Measurements from ENCODE around the gene B3GNT5. TPM values are rescaled to one million over a fixed set of nuclear protein-coding genes. Genes with fewer than 3 reads are reported as not detected.

Gene B3GNT5
- total and polyA plus RNA-seq, 10 of the 15 experiments (the other 5 are each of a cell fraction or from before 2014, with no cell fraction given), result 0.24 to 1.1 (median 0.48) TPM

DNA sequence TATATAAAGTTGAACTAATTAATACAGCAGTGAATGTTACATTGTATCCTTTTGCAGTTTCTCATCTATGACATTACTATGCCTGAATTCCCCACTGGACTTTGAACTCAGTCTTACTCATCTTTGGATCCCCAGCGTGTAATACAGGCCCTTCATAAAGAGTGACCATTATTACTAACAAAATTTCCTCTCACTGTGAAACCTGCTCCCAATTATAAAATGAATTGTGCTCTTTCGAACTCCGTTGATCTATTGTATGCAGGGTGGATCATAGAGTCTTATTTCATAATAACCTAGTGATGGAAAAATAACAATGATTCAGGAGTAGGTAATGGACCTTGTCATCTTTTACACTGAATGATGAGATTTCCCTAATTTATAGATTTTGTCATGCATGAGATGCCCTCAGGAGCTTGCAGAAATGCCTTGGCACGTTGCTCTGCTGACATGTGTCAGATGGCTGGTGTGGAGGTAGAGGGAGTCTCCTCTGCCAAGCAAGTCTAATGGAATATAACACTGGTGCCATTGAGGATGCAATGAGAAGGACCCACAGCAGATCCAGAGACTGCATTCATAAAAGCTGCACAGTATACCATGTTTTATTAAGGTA is 25.5 kb downstream of the B3GNT5 start:
- BruUV-seq (replicated peaks), result no TSS peak
- RAD21 ChIA-PET (ENCODE audit: unreplicated experiment), result no interaction called here
- DNase-seq (ENCODE audit: low read depth, low spot score) (no peak), FAIRE-seq (no peak), ATAC-seq (peak; percentile 83)
- POLR2A ChIA-PET, result no interaction called here
- intact Hi-C loops (cut with micrococcal nuclease; ENCODE audit: unreplicated experiment), result no loop called here
- Histone ChIP-seq H3K4me3 (no peak overlapping the region), H3K4me2 (ENCODE audit: control insufficient read depth, insufficient read depth) (no peak overlapping the region), H3K27ac (ENCODE audit: control insufficient read depth, insufficient read depth) (no peak overlapping the region), H3K4me1 (ENCODE audit: control insufficient read depth, insufficient read depth, low read length) (no peaks in the 10 kb centered on the region), H4K20me1 (ENCODE audit: control insufficient read depth, insufficient read depth) (no peaks in the 10 kb centered on the region), H3K79me2 (ENCODE audit: control insufficient read depth, insufficient read depth, low read length) (no peaks in the 10 kb centered on the region), H3K36me3 (ENCODE audit: control insufficient read depth in 2 of 2, insufficient read depth in 2 of 2, low read length in 1 of 2) (no peaks in the 10 kb centered on the region), H2AFZ (ENCODE audit: control insufficient read depth, low read depth, low read length) (no peak overlapping the region), H3K27me3 (replicated peaks in 1 of 2; ENCODE audit: control insufficient read depth in 2 of 2, insufficient read depth in 2 of 2, low read length in 1 of 2) (no peaks in the 10 kb centered on the region), H3K9me3 (replicated peaks; ENCODE audit: control insufficient read depth, insufficient read depth, low read length) (no peaks in the 10 kb centered on the region), H3K9ac (ENCODE audit: control insufficient read depth, insufficient read depth, low read length) (no peak overlapping the region)
- WGBS (ENCODE audit: insufficient coverage, insufficient replicate concordance, low lambda C conversion rate, missing lambda C conversion rate), result 15% methylated on average over 4 of the region's 4 CpGs
- in situ Hi-C loops (cut with MboI), result no loop called here
- TF ChIP-seq DPF2 (IDR thresholded peaks at IDR 0.05) (peak; percentile 69; the same call in 1 of the 2 replicates), BMI1 (IDR thresholded peaks at IDR 0.05; ENCODE audit: borderline replicate concordance) (0 out of 2 replicates have a peak, but pooled peaks have one; percentile 7), STAT3 (IDR thresholded peaks at IDR 0.05; ENCODE audit: low read depth, low read length) (no peak), IKZF1 (conservative IDR thresholded peaks at IDR 0.05) (peak; percentile 61), IKZF2 (IDR thresholded peaks at IDR 0.05) (peak; percentile 57 to 59; a peak in 3 of 4 replicates), EP300 (IDR thresholded peaks at IDR 0.05; ENCODE audit: borderline replicate concordance in 1 of 2, control insufficient read depth in 1 of 2, low read depth in 2 of 2, low read length in 2 of 2) (peak in 1 of 2 experiments; percentile 25; a peak in 2 of 4 replicates), MTA2 (IDR thresholded peaks at IDR 0.05; ENCODE audit: low read depth) (peak; percentile 92)
- TF ChIP-seq, protein P1, sequence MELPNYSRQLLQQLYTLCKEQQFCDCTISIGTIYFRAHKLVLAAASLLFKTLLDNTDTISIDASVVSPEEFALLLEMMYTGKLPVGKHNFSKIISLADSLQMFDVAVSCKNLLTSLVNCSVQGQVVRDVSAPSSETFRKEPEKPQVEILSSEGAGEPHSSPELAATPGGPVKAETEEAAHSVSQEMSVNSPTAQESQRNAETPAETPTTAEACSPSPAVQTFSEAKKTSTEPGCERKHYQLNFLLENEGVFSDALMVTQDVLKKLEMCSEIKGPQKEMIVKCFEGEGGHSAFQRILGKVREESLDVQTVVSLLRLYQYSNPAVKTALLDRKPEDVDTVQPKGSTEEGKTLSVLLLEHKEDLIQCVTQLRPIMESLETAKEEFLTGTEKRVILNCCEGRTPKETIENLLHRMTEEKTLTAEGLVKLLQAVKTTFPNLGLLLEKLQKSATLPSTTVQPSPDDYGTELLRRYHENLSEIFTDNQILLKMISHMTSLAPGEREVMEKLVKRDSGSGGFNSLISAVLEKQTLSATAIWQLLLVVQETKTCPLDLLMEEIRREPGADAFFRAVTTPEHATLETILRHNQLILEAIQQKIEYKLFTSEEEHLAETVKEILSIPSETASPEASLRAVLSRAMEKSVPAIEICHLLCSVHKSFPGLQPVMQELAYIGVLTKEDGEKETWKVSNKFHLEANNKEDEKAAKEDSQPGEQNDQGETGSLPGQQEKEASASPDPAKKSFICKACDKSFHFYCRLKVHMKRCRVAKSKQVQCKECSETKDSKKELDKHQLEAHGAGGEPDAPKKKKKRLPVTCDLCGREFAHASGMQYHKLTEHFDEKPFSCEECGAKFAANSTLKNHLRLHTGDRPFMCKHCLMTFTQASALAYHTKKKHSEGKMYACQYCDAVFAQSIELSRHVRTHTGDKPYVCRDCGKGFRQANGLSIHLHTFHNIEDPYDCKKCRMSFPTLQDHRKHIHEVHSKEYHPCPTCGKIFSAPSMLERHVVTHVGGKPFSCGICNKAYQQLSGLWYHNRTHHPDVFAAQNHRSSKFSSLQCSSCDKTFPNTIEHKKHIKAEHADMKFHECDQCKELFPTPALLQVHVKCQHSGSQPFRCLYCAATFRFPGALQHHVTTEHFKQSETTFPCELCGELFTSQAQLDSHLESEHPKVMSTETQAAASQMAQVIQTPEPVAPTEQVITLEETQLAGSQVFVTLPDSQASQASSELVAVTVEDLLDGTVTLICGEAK (IDR thresholded peaks at IDR 0.05; ENCODE audit: borderline replicate concordance), result no peak
- TF ChIP-seq, protein P2, sequence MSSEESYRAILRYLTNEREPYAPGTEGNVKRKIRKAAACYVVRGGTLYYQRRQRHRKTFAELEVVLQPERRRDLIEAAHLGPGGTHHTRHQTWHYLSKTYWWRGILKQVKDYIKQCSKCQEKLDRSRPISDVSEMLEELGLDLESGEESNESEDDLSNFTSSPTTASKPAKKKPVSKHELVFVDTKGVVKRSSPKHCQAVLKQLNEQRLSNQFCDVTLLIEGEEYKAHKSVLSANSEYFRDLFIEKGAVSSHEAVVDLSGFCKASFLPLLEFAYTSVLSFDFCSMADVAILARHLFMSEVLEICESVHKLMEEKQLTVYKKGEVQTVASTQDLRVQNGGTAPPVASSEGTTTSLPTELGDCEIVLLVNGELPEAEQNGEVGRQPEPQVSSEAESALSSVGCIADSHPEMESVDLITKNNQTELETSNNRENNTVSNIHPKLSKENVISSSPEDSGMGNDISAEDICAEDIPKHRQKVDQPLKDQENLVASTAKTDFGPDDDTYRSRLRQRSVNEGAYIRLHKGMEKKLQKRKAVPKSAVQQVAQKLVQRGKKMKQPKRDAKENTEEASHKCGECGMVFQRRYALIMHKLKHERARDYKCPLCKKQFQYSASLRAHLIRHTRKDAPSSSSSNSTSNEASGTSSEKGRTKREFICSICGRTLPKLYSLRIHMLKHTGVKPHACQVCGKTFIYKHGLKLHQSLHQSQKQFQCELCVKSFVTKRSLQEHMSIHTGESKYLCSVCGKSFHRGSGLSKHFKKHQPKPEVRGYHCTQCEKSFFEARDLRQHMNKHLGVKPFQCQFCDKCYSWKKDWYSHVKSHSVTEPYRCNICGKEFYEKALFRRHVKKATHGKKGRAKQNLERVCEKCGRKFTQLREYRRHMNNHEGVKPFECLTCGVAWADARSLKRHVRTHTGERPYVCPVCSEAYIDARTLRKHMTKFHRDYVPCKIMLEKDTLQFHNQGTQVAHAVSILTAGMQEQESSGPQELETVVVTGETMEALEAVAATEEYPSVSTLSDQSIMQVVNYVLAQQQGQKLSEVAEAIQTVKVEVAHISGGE (CRISPR knock-in tag; IDR thresholded peaks at IDR 0.05), result no peak
- TF ChIP-seq, protein P3, sequence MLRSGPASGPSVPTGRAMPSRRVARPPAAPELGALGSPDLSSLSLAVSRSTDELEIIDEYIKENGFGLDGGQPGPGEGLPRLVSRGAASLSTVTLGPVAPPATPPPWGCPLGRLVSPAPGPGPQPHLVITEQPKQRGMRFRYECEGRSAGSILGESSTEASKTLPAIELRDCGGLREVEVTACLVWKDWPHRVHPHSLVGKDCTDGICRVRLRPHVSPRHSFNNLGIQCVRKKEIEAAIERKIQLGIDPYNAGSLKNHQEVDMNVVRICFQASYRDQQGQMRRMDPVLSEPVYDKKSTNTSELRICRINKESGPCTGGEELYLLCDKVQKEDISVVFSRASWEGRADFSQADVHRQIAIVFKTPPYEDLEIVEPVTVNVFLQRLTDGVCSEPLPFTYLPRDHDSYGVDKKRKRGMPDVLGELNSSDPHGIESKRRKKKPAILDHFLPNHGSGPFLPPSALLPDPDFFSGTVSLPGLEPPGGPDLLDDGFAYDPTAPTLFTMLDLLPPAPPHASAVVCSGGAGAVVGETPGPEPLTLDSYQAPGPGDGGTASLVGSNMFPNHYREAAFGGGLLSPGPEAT (IDR thresholded peaks at IDR 0.05; ENCODE audit: low read depth), result peak; percentile 55; the same call in 1 of the 2 replicates
- SMC1A ChIA-PET (ENCODE audit: uncharacterized antibody, unreplicated experiment), result interaction anchor here (0.6 to 1.2 kb wide), 2 partner anchors 18 to 616 kb away, joined by 3 read pairs; no protein-coding TSS in a partner anchor
- CTCF ChIA-PET, result interaction anchor here (1.2 kb wide), 1 partner anchor 18 kb away, joined by 3 read pairs; no protein-coding TSS in a partner anchor
